ENCODE results near the gene PRIMPOL. TPM values are rescaled to one million over a fixed set of nuclear protein-coding genes. Genes with fewer than 3 reads are reported as not detected.

PRIMPOL gene
- total RNA-seq: 5.8 and 7.5 TPM in 2 replicates

GRCh38 chr4:184649026-184649970, at the start of gene PRIMPOL, which contains the start of gene CASP3:
Gene PRIMPOL, plus strand, starts transcription at chr4:184649738. Its CDS starts 7,403 bp downstream, at chr4:184657141.
Gene CASP3, minus strand, starts transcription at chr4:184649447. Its CDS starts 10,994 bp downstream, at chr4:184638453.

GRCh38 chr4:184733654-184734524, 84.4 kb downstream of the PRIMPOL start, which contains the start of gene CENPU:
Gene CENPU, minus strand, starts transcription at chr4:184734096. Its CDS starts 34 bp downstream, at chr4:184734062.

Other genes with a start within 250 kb of the PRIMPOL start
- gene IRF2, start 175.2 kb upstream of the PRIMPOL start, total RNA-seq: 10.1 and 14.7 TPM in 2 replicates
- 20.5 and 24.1 TPM in 2 replicates for gene CASP3, start 291 bp upstream of the PRIMPOL start, total RNA-seq
- 2.4 and 28.4 TPM in 2 replicates for gene CENPU, start 84.4 kb downstream of the PRIMPOL start, total RNA-seq
- gene ACSL1, start 176.2 kb downstream of the PRIMPOL start, total RNA-seq: 24.0 and 99.8 TPM in 2 replicates

Data from mesangial cell (primary cell).